Renal cortex interstitium (tissue), 11 donors: Measurements from ENCODE around the gene PTPN14. TPM values are rescaled to one million over a fixed set of nuclear protein-coding genes. Genes with fewer than 3 reads are reported as not detected.

ENCODE experiments used
- DNase-seq, 11 donors: peaks; one replicate each; pipeline ENCODE4 v3.0.0-alpha.2; 2013; ENCODE audit warnings: low read depth in 9 of 11, low spot score in 4 of 11; ENCODE audit errors: extremely low read depth in 1 of 11
- polyA plus RNA-seq, 3 donors: library from polyadenylated mRNA; unstranded; fragments of 120-200 nt; gene quantifications; one replicate each; pipeline ENCODE4 v1.2.1, GENCODE V29; 2013; ENCODE audit not compliant: insufficient read length in 3 of 3

The PTPN14 gene
- polyA plus RNA-seq, 3 donors, result 39.7 to 45.4 (median 43.5) TPM

GRCh38 chr1:214364786-214365295 is 186.6 kb downstream of the PTPN14 start:
- DNase-seq, result no peak

DNA sequence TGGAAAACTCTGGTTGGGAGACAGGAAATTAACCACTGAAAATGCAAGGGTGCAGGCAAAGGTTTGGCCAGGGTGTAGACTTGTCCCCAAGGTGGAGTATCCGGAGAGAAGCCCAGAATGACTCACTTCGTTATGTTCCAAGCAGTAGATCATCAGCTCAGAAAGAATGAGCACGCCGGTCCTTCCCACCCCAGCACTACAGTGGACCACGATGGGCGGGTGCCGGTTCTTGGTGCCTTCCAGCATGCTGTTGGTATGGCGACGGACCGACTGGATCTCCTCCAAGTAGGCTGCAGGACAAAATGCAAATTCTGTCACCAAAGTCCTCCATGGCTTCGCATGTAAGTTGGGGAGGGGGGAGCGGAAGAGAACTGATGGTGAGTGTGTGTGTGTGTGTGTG is 187.0 kb downstream of the PTPN14 start:
- DNase-seq, result no peak

- no peak for DNase-seq
Measured at GRCh38 chr1:214363386-214363785, 188.0 kb downstream of the PTPN14 start.

- no peak for DNase-seq
Measured at GRCh38 chr1:214362188-214362882, 189.1 kb downstream of the PTPN14 start.

- DNase-seq, result no peak
Measured at GRCh38 chr1:214361636-214362035, 189.8 kb downstream of the PTPN14 start.

DNA sequence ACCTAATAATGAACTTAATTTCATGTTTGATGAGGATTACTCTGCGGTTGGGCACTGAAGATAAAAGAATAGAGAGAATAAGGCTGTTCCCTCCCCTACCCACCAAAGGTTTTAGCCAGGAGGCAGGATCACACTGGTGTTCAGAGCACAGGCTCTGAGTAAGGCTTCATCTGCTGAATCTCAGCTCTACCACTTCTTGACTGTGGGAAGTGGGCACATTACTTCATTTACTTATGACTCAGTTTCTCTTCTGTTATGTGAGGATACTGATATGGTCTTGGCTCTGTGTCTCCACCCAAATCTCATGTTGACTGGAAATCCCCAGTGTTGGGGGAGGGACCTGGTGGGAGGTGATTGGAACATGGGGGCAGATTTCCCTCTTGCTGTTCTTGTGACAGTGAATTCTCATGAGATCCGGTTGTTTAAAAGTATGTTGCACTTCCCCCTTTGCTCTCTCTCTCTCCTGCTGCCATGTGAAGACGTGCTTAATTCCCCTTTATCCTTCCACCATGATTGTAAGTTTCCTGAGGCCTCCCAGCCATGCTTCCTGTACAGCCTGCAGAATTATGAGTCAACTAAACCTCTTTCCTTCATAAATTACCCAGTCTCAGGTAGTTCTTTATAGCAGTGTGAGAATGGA is 190.8 kb downstream of the PTPN14 start:
- no peak for DNase-seq

DNA sequence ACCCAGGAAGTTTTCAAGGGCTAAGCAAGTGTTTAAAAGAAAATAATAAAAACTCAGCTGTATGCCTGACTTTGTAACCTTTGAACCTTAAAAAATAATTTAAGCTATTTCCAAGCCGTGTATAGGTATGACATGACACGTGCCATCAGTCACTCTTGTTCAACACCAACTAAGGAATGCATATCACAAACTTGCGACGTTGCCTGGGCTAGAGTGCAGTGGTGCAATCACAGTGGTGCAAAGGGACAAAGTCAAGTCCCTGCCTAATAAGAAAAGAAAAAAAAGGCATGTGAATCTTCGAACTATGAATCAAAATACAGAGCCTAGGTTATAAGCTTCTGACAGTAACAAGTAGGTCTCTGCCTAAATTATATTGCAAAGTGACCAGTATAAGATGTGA is 191.3 kb downstream of the PTPN14 start:
- no peak for DNase-seq

DNA sequence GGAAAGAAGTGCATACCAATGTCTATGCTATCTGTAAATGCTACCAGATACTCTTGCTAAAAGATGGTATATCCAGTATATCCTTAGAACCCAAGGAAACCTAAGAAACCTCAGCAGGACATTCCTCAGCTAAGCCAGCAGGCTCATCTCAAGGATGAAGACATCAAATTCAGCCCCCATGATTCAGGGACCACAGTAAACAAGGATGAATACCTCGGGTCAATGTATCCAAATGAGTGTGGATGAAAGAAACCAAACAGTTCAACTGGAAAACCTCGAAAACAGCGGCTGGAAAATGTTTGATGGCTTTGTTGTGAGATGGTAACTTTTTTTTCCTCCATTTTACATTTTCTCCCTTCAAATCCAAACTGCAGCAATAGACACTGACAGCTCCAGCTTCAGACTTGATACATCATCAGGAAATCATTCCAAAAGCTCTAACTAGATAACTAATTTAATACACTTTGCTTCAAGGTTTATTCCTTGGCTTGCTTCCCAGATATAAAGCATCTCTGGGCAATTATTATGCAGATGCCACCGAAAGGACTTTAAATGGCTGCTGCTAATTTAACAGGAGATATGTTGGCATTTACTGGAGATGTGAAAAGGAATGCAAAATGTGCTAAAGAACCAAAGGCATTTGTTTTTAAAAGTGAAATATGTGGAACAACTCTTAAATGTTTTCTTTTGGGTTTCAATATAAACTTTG is 196.8 kb downstream of the PTPN14 start:
- no peak for DNase-seq

DNA sequence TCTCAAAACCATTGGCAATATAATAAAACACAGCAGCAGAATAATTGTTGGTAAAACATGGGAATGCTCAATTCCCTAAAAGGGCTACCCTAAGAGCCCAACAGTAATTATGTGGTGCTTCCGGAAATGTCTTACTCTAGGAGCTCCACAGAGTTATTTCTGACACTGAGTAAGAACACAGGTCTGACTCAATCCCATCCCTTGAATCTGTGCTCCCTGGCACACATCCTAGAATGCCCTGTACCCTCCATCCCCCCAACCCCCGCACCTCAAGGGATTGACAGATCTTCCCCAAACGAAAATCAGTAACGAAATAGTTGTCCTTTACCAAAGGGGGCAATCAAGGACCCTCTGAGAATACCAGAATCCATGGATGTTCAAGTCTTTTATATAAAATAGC is 198.6 kb downstream of the PTPN14 start:
- DNase-seq, result no peak

GRCh38 chr1:214351551-214352277 is 199.7 kb downstream of the PTPN14 start:
- DNase-seq, result no peak

- DNase-seq, result no peak
Measured at GRCh38 chr1:214349781-214350180, 201.6 kb downstream of the PTPN14 start.

DNA sequence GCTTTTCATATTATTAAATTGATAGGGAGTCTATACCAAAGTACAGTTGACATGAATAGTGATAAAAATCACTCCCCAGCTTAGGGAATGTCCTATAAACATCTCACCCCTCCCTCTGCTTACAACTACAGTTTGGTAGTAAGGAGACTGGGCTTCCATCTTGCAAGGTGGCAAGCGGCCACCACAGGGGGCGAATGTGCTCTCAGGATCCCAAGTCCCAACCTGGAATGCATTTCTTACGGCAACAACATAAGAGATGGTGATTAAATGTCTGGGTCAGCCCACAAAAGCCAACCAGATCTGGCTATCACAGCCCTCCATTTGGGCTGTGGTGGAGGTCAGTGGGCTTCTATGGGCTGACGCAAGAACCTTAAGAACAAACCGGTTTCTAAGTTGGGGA is 202.4 kb downstream of the PTPN14 start:
- DNase-seq, result no peak

GRCh38 chr1:214344897-214345296 is 206.5 kb downstream of the PTPN14 start:
- DNase-seq, result no peak

DNA sequence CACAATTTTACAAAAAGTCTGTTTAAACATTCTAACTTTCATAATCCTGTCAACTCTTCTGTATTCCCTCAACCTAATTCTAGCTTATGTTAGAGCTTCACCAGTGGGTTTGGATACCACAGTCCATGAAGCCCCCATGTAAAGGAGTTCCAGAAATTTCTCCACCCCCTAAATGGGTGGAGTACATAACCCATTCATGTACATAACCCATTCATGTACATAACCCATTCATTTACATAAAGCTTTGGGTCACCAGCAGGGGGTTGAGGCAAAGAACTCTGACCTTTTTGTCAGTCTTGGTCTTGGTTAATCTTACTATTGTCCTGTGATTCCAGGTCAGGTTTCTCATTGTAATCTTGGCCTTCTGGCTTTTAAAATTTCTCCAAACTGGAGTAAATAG is 208.9 kb downstream of the PTPN14 start:
- no peak for DNase-seq

DNA sequence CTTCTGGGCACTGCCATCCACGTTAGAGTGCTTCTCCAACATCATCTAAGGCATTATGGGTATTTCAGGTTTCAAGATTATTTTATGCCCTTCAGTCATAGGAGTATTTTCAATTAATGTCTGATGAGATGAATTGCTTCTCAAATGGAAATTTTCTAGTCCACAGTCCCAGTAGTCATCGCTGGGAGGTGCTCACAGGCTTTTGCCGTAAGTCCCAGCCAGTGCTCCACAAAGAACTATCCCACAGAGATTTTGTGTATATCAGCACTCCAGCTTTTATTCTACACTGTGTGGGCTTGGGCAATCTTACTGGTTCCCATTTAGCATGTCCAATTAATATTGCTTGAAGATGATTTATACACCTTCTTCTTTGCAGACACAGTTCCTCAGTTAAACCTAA is 209.5 kb downstream of the PTPN14 start:
- no peak for DNase-seq

- DNase-seq, result no peak
Measured at GRCh38 chr1:214341459-214341858, 209.9 kb downstream of the PTPN14 start.

DNA sequence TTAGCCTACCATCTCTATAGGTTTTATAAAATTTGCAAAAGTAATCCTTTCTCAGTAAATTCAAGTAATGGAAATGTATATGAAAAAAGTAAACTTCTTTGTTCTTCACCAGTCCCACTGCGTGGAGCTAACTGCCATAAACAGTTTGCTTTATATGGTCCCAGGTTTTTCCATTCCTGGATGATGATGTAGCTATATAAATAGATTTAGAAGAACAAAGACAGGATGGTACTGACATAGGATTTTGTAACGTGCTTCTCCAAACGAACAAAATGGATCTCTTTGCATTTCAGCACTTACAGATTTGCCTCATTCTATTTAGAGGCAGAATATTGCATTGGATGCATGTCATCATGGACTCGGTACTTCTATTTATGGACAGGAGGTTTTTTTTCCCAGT is 213.2 kb downstream of the PTPN14 start:
- no peak for DNase-seq

DNA sequence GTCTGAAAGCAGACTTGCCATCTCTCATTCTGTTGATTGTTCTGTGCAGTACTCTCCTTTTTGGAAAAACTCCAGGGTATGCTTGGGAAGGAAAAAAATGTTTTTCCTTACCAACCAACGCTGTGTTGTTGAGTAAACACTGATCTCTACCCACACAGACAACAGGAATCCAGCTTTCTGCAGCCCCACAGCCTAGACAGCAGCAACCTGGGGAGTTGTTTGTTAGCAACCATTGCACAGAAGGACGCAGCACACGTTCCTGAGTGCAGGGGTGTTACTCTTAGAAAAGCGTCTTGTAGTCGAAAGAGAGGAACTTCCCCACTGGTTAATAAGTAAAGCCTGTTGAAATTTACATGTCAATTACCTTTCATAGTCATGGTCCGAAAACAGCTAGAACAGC is 213.9 kb downstream of the PTPN14 start:
- DNase-seq, result peak in 1 of 11 donors; percentile 43

DNA sequence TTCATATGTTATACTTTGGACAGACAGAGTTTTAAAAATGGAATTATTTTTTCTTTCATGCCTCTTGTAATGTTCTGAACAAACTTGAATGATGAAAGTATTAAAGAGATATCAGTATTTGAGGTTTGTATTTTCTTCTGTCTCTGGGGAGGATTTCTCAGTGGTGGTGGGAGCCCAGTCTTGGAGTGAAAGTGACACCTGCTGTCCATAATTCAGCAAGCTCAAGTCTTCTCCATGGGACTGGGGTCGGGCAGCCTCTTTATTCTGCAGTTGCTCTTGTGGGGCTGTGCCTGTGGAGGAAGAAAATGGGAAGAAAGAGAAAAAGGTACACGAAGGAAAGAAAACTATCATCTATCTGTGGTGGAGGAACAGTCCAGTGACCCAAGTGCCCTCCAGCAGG is 214.4 kb downstream of the PTPN14 start:
- no peak for DNase-seq

DNA sequence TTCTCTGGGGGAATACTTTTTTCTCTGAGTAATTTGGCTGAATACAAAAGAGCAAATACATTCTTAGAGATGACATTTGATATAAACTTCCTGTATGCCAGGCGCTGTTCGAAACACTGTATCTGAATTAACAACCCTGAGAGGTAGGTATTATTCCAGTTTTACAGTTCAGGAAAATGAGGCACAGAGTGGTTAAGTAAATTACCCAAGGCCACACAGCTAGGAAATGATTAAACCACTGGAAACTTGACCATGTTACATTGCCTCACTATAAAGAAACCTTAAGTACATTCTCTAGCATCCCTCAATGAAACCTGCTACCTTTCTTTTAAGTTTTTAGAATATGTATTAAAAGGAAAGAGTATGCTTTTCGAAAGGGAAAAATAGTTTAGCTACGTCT is 215.8 kb downstream of the PTPN14 start:
- no peak for DNase-seq
